ENCODE results near the gene ATP5PD. TPM values are rescaled to one million over a fixed set of nuclear protein-coding genes. Genes with fewer than 3 reads are reported as not detected.
"Not testable (repeated sequence)": the region's sequence is repeated elsewhere in the genome, so short reads cannot be mapped to it uniquely, and the experiment has no call there.

Gene ATP5PD
- total and polyA plus RNA-seq, 2 of the 8 experiments (the other 6 are each of a cell fraction or from before 2014, with no cell fraction given) = 335 to 407 TPM

DNA sequence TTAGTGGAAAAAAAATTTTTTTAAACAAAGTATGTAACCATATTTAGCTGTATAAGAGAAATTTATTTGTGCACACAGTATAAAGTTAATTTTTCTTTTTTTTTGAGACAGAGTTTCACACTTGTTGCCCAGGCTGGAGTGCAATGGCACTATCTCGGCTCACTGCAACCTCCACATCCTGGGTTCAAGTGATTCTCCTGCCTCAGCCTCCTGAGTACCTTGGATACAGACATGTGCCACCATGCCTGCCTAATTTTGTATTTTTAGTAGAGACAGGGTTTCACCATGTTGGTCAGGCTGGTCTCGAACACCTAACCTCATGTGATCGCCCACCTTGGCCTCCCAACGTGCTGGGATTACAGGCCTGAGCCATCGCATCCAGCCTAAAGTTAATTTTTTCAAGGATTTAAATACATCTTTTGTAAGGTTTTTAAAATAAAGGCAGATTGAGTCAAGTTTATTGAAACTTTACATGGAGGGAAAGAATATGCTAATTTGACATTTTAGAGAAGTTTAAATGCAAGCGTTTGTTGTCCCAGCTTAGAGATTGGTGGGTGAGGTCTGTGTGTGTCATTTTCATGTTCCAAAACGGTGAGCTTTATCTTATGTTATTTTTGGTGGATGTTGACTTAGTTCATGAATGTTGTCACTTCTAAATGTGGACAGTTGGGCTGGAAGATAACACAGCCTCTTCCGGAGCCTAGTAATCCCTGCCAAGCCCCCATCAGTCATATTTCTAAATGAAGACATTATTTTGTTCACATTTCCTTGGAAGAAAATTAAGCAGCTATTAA is 24.9 kb upstream of the ATP5PD start:
- H3K23ac ChIP-seq (ENCODE audit: insufficient read length); H3K23me2 ChIP-seq (ENCODE audit: low read depth, low read length); H2BK12ac ChIP-seq (ENCODE audit: low read depth, low read length); H2BK5ac ChIP-seq (ENCODE audit: low read depth, low read length); H4K20me1 ChIP-seq (replicated peaks in 1 of 2; ENCODE audit: control insufficient read depth in 1 of 2, insufficient read depth in 2 of 2, low read length in 2 of 2); H3K4me2 ChIP-seq (ENCODE audit: insufficient read depth in 1 of 2, low read depth in 2 of 2, low read length in 2 of 2); H3K4me3 ChIP-seq (ENCODE audit: extremely low read depth in 1 of 4, insufficient read depth in 2 of 4, low read depth in 3 of 4, low read length in 4 of 4); H2BK120ac ChIP-seq (replicated peaks; ENCODE audit: low read depth, low read length); H3K27ac ChIP-seq (ENCODE audit: low read depth, low read length); H3K27me3 ChIP-seq (replicated peaks in 1 of 4; ENCODE audit: control insufficient read depth in 3 of 4, extremely low read depth in 1 of 4, insufficient read depth in 3 of 4, low read length in 3 of 4); H3K36me3 ChIP-seq (ENCODE audit: control insufficient read depth in 2 of 4, insufficient read depth in 4 of 4, low read length in 3 of 4); H4K5ac ChIP-seq (ENCODE audit: insufficient read length, low read depth, low read length); H2AK5ac ChIP-seq (ENCODE audit: low read depth, low read length); H3K9ac ChIP-seq (replicated peaks in 1 of 4; ENCODE audit: extremely low read depth in 1 of 4, low read depth in 3 of 4, low read length in 3 of 4); H3K79me1 ChIP-seq (ENCODE audit: low read depth, low read length); H4K8ac ChIP-seq (ENCODE audit: extremely low read depth, insufficient read depth, low read length); POLR2A ChIA-PET (ENCODE audit: partially characterized antibody); H2BK20ac ChIP-seq (ENCODE audit: low read length); H3K56ac ChIP-seq (replicated peaks; ENCODE audit: insufficient read length, low read depth, low read length); H3K18ac ChIP-seq (ENCODE audit: extremely low read depth, low read length); FAIRE-seq; H2BK15ac ChIP-seq (ENCODE audit: low read length); H3K14ac ChIP-seq (ENCODE audit: insufficient read length); H3K79me2 ChIP-seq (ENCODE audit: control insufficient read depth in 1 of 2, insufficient read depth in 2 of 2, low read length in 2 of 2); H2AFZ ChIP-seq (ENCODE audit: low read length); H3K4ac ChIP-seq (replicated peaks; ENCODE audit: insufficient read length, low read depth, low read length); H3K4me1 ChIP-seq (replicated peaks in 1 of 4; ENCODE audit: control insufficient read depth in 3 of 4, insufficient read depth in 4 of 4, low read length in 3 of 4); H3K9me3 ChIP-seq (ENCODE audit: insufficient read depth in 2 of 2, low read depth in 1 of 2, low read length in 1 of 2); DNase-seq (ENCODE audit: low read depth in 1 of 2, low spot score in 2 of 2); H4K91ac ChIP-seq (replicated peaks; ENCODE audit: insufficient read length, low read length): not testable (repeated sequence)
- CTCF ChIA-PET (ENCODE audit: partially characterized antibody) = interaction anchor here (0.6 to 7.3 kb wide), 13 partner anchors 8 to 110 kb away, joined by 3 to 64 read pairs (median 5); partner anchors contain the start of gene SLC16A5
- WGBS, 2 experiments (ENCODE audit: extremely low coverage in 1 of 2, insufficient coverage in 1 of 2, insufficient read length in 1 of 2, insufficient replicate concordance in 2 of 2, low coverage in 1 of 2, low lambda C conversion rate in 2 of 2, missing lambda C conversion rate in 1 of 2) = 91% methylated on average over 8 of the region's 8 CpGs; no CpG with 5 or more reads in 1 of the 2 experiments
